ENCODE measurements around the gene CDC123. TPM values are rescaled to one million over a fixed set of nuclear protein-coding genes. Genes with fewer than 3 reads are reported as not detected.
"Not testable (repeated sequence)": the region's sequence is repeated elsewhere in the genome, so short reads cannot be mapped to it uniquely, and the experiment has no call there.

The CDC123 gene
- total RNA-seq, 1 donor from 2014 or later, result 76.0 TPM

DNA sequence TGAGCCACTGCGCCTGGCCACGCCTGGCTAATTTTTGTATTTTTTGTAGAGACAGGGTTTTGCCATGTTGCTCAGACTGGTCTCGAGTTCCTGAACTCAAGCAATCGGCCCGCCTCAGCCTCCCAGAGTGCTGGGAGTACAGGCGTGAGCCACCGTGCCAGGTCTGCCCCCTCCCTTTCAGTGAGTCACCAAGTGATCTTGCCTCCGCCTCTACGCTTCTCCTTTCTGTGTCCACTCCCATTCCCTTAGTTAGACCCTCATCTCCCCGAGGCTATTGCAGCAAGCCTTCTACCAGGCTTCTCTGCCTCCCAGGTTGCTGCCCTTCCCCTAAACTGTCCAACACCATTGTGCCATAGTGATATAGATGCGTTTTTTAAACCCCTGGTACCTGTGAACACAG lies 32.9 kb downstream of the CDC123 start:
- Mint-ChIP-seq H3K27me3 (ENCODE audit: unreplicated experiment) (no peaks in the 10 kb centered on the region), H3K9me3 (ENCODE audit: unreplicated experiment) (peaks cover 1% of the 10 kb centered on the region), H3K36me3 (ENCODE audit: unreplicated experiment) (peaks cover 13% of the 10 kb centered on the region), H3K4me3 (ENCODE audit: unreplicated experiment) (no peak overlapping the region), H3K27ac (ENCODE audit: unreplicated experiment) (peak overlapping the region; percentile 81), H3K4me1 (ENCODE audit: low read depth, unreplicated experiment) (peaks cover 13% of the 10 kb centered on the region)
- DNase-seq, result no peak
- no peak for TF ChIP-seq CTCF (IDR thresholded peaks at IDR 0.05; ENCODE audit: partially characterized antibody, unreplicated experiment)

GRCh38 chr10:12234687-12235086 lies 38.7 kb downstream of the CDC123 start:
- not testable (repeated sequence) for H3K27ac Mint-ChIP-seq (ENCODE audit: unreplicated experiment); H3K27me3 Mint-ChIP-seq (ENCODE audit: unreplicated experiment); H3K4me1 Mint-ChIP-seq (ENCODE audit: low read depth, unreplicated experiment); DNase-seq; H3K4me3 Mint-ChIP-seq (ENCODE audit: unreplicated experiment); H3K9me3 Mint-ChIP-seq (ENCODE audit: unreplicated experiment); H3K36me3 Mint-ChIP-seq (ENCODE audit: unreplicated experiment)

- TF ChIP-seq CTCF (IDR thresholded peaks at IDR 0.05; ENCODE audit: partially characterized antibody, unreplicated experiment), result no peak
- DNase-seq, result no peak
- Mint-ChIP-seq H3K27ac (ENCODE audit: unreplicated experiment) (no peak overlapping the region), H3K4me1 (ENCODE audit: low read depth, unreplicated experiment) (no peaks in the 10 kb centered on the region), H3K27me3 (ENCODE audit: unreplicated experiment) (no peaks in the 10 kb centered on the region), H3K36me3 (ENCODE audit: unreplicated experiment) (peaks cover 4% of the 10 kb centered on the region), H3K4me3 (ENCODE audit: unreplicated experiment) (no peak overlapping the region), H3K9me3 (ENCODE audit: unreplicated experiment) (no peaks in the 10 kb centered on the region)
Observed at GRCh38 chr10:12235116-12235694, 39.2 kb downstream of the CDC123 start.

- Mint-ChIP-seq H3K27ac (ENCODE audit: unreplicated experiment) (no peak overlapping the region), H3K4me1 (ENCODE audit: low read depth, unreplicated experiment) (no peaks in the 10 kb centered on the region), H3K4me3 (ENCODE audit: unreplicated experiment) (no peak overlapping the region), H3K27me3 (ENCODE audit: unreplicated experiment) (no peaks in the 10 kb centered on the region), H3K9me3 (ENCODE audit: unreplicated experiment) (no peaks in the 10 kb centered on the region), H3K36me3 (ENCODE audit: unreplicated experiment) (peaks cover 1% of the 10 kb centered on the region)
- DNase-seq, result no peak
- TF ChIP-seq CTCF (IDR thresholded peaks at IDR 0.05; ENCODE audit: partially characterized antibody, unreplicated experiment), result no peak
Observed at GRCh38 chr10:12235796-12236195, 39.8 kb downstream of the CDC123 start.

DNA sequence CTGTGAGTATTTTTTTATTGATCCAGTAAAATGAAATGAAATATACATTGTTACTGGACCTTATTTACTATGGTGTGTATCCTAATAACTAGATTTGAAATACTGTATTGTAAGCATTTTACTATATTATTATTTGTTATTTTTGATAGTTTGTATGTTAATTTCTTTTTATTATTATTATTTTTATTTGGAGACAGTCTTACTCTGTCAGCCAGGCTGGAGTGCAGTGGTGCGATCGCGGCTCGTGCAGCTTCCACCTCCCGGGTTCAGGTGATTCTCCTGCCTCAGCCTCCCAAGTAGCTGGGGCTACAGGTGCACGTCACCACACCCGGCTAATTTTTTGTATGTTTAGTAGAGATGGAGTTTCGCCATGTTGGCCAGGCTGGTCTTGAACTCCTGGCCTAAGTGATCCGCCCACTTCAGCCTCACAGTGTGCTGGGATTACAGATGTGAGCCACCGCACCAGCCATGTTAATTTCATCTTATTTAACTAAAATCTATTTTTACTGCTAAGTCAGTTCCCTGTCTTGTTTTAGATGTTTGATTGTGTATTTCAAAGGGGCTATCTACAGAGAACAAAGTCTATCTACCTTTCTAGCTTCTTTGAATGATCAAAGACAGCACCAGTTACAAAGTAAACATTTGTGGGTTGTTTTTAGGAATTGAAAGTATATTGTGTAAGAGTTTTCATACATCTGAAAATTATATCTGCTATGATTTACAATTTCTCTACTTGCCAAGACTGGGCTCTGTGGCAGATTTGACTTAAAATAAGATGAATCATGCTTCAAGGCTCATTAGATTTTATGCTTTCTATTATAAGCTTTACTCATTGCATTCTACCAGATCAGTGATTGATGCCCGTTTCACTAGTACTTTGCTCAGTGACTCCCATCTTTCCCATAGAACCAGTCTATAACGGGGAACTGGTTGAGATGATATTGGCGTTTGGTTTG lies 41.6 kb downstream of the CDC123 start:
- Mint-ChIP-seq H3K9me3 (ENCODE audit: unreplicated experiment) (no peaks in the 10 kb centered on the region), H3K27ac (ENCODE audit: unreplicated experiment) (no peak overlapping the region), H3K4me3 (ENCODE audit: unreplicated experiment) (no peak overlapping the region), H3K27me3 (ENCODE audit: unreplicated experiment) (no peaks in the 10 kb centered on the region), H3K4me1 (ENCODE audit: low read depth, unreplicated experiment) (peaks cover 9% of the 10 kb centered on the region), H3K36me3 (ENCODE audit: unreplicated experiment) (no peaks in the 10 kb centered on the region)
- TF ChIP-seq CTCF (IDR thresholded peaks at IDR 0.05; ENCODE audit: partially characterized antibody, unreplicated experiment), result no peak
- no peak for DNase-seq
